IMR-90 (cell line): Measurements from ENCODE around the gene AAK1.

Experiments used
- BHLHE40 ChIP-seq: fragments of 150-350 bp; IDR thresholded peaks from 2 replicates; pipeline ENCODE4 v1.6.1; 2016; ENCODE audit warnings: mild to moderate bottlenecking, low read depth, low read length
- MXI1 ChIP-seq: IDR thresholded peaks from 2 replicates; pipeline ENCODE4 v1.6.1; 2012; ENCODE audit warnings: low read depth, mild to moderate bottlenecking, low read length, moderate library complexity, borderline replicate concordance
- NFE2L2 ChIP-seq: fragments of 150-350 bp; IDR thresholded peaks from 2 replicates; pipeline ENCODE4 v1.6.1; 2016; ENCODE audit warnings: low read depth, mild to moderate bottlenecking, low read length
- POLR2A ChIP-seq: IDR thresholded peaks from 2 replicates; pipeline ENCODE4 v1.6.1; 2012; ENCODE audit warnings: mild to moderate bottlenecking, low read depth, low read length
- RCOR1 ChIP-seq: IDR thresholded peaks from 2 replicates; pipeline ENCODE4 v1.6.1; 2012; ENCODE audit warnings: mild to moderate bottlenecking, low read length, improper control_type of control experiment; ENCODE audit not compliant: insufficient replicate concordance
- RFX5 ChIP-seq: IDR thresholded peaks from 2 replicates; pipeline ENCODE4 v1.8.0; 2012; ENCODE audit warnings: low read depth, mild to moderate bottlenecking, low read length, moderate library complexity
- TF ChIP-seq, protein P1 (sequence below): conservative IDR thresholded peaks from 2 replicates; pipeline ENCODE4 v1.5.1; 2012; ENCODE audit warnings: mild to moderate bottlenecking, low read depth, low read length, improper control_type of control experiment

- no peak for TF ChIP-seq POLR2A
- TF ChIP-seq, protein P1, sequence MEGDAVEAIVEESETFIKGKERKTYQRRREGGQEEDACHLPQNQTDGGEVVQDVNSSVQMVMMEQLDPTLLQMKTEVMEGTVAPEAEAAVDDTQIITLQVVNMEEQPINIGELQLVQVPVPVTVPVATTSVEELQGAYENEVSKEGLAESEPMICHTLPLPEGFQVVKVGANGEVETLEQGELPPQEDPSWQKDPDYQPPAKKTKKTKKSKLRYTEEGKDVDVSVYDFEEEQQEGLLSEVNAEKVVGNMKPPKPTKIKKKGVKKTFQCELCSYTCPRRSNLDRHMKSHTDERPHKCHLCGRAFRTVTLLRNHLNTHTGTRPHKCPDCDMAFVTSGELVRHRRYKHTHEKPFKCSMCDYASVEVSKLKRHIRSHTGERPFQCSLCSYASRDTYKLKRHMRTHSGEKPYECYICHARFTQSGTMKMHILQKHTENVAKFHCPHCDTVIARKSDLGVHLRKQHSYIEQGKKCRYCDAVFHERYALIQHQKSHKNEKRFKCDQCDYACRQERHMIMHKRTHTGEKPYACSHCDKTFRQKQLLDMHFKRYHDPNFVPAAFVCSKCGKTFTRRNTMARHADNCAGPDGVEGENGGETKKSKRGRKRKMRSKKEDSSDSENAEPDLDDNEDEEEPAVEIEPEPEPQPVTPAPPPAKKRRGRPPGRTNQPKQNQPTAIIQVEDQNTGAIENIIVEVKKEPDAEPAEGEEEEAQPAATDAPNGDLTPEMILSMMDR, result no peak
- no peak for TF ChIP-seq RFX5
- TF ChIP-seq MXI1, result no peak
- no peak for TF ChIP-seq BHLHE40
- no peak for TF ChIP-seq RCOR1
- no peak for TF ChIP-seq NFE2L2
These were observed 82.4 kb downstream of the AAK1 start for GRCh38 chr2:69561101-69561500.
